Measurements from ENCODE around the gene PEX16. TPM values are rescaled to one million over a fixed set of nuclear protein-coding genes. Genes with fewer than 3 reads are reported as not detected.

Gene PEX16
- total RNA-seq, 1 donor from 2014 or later: 47.1 TPM

GRCh38 chr11:45933846-45934579, 16.3 kb upstream of the PEX16 start:
- TF ChIP-seq, protein P1, sequence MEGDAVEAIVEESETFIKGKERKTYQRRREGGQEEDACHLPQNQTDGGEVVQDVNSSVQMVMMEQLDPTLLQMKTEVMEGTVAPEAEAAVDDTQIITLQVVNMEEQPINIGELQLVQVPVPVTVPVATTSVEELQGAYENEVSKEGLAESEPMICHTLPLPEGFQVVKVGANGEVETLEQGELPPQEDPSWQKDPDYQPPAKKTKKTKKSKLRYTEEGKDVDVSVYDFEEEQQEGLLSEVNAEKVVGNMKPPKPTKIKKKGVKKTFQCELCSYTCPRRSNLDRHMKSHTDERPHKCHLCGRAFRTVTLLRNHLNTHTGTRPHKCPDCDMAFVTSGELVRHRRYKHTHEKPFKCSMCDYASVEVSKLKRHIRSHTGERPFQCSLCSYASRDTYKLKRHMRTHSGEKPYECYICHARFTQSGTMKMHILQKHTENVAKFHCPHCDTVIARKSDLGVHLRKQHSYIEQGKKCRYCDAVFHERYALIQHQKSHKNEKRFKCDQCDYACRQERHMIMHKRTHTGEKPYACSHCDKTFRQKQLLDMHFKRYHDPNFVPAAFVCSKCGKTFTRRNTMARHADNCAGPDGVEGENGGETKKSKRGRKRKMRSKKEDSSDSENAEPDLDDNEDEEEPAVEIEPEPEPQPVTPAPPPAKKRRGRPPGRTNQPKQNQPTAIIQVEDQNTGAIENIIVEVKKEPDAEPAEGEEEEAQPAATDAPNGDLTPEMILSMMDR (IDR thresholded peaks at IDR 0.05; ENCODE audit: insufficient read depth, low read length, severe bottlenecking): no peak
- H3K36me3 ChIP-seq (ENCODE audit: control insufficient read depth, insufficient read depth, low read length): peaks cover 6% of the 10 kb centered on the region
- no peak for FAIRE-seq
- no peak for DNase-seq (ENCODE audit: low read depth)
- H3K27me3 ChIP-seq (ENCODE audit: control insufficient read depth, insufficient read depth, low read length): no peaks in the 10 kb centered on the region
- H3K4me3 ChIP-seq (ENCODE audit: low read depth, low read length): no peak overlapping the region

DNA sequence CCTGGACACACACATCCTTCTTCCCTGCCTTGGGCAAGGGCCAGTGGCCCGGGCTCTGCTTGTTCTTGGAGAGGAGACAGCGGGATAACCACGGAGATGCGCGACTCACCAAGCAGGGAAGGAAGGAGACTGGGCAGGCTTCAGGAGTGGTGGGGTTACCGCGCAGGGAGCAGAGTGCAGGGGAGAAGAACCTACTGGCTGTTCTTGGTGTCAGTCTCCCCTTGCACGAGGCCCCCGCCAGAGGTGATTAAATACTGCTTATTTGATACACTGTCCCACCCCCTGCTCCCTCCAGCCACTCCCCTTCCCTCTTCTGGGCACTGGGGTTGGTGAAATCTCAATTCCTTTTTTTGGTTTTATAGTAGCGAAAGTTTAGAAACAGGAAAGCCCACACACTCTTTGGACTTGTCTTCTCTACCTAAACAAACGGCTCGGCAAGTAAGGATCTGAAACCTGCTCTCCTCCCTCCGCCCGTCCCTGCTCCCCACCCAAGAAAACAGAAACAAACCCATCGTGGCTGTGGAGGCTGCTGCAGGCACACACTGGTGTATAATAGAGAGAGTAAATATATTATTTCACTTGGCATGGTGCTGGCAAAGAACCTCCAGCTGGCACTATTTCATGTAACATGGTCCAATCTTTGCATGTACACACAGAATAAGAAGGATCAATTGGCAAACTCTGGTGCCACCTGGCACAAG, 15.6 kb upstream of the PEX16 start:
- H3K36me3 ChIP-seq (ENCODE audit: control insufficient read depth, insufficient read depth, low read length): peaks cover 6% of the 10 kb centered on the region
- DNase-seq (ENCODE audit: low read depth): peak; percentile 25

GRCh38 chr11:45932217-45932616, 14.5 kb upstream of the PEX16 start:
- DNase-seq (ENCODE audit: low read depth) (no peak), FAIRE-seq (no peak)
- Histone ChIP-seq H3K4me3 (ENCODE audit: low read depth, low read length) (no peak overlapping the region), H3K36me3 (ENCODE audit: control insufficient read depth, insufficient read depth, low read length) (peaks cover 3% of the 10 kb centered on the region), H3K27me3 (ENCODE audit: control insufficient read depth, insufficient read depth, low read length) (no peaks in the 10 kb centered on the region)
- TF ChIP-seq, protein P1 (IDR thresholded peaks at IDR 0.05; ENCODE audit: insufficient read depth, low read length, severe bottlenecking): no peak

More for the DNA sequence above, 15.6 kb upstream of the PEX16 start:
- no peak for FAIRE-seq
- H3K4me3 ChIP-seq (ENCODE audit: low read depth, low read length): no peak overlapping the region
- TF ChIP-seq, protein P1 (IDR thresholded peaks at IDR 0.05; ENCODE audit: insufficient read depth, low read length, severe bottlenecking): no peak
- no peaks in the 10 kb centered on the region for H3K27me3 ChIP-seq (ENCODE audit: control insufficient read depth, insufficient read depth, low read length)

GRCh38 chr11:45931739-45932138, 14.1 kb upstream of the PEX16 start:
- H3K36me3 ChIP-seq (ENCODE audit: control insufficient read depth, insufficient read depth, low read length): peaks cover 3% of the 10 kb centered on the region
- TF ChIP-seq, protein P1 (IDR thresholded peaks at IDR 0.05; ENCODE audit: insufficient read depth, low read length, severe bottlenecking): no peak
- DNase-seq (ENCODE audit: low read depth) (peak; percentile 52), FAIRE-seq (no peak)
- no peak overlapping the region for H3K4me3 ChIP-seq (ENCODE audit: low read depth, low read length)
- H3K27me3 ChIP-seq (ENCODE audit: control insufficient read depth, insufficient read depth, low read length): no peaks in the 10 kb centered on the region

DNA sequence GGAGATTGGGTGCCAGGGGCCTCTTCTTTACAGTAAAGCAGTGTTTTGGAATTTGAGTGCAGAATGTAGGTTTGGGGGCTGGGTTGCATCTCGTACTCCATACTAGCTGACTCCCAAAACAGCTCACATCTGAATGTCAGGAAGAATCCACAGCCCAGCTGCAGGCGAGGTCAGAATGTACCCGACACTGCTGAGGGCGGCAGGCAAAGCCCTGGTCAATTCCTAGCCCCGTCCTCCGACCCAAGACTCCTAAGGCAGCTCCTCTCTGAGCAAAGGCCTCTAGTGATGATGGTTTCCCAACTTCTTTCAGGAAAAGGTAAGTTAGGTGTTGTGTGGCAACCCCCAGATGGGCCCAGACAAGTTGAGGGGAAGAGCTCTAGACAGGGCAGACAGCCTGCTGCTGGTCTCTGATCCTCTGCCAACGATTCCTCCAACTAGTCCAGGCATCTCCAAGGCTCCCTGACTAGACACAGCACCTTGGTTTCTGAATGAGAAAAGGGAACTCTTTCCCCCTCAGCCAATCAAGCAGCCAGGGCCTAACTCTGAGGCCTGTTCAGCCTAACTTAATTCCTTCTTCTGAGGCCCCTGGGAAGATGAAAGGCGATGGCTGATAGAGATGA, 13.4 kb upstream of the PEX16 start:
- TF ChIP-seq, protein P1 (IDR thresholded peaks at IDR 0.05; ENCODE audit: insufficient read depth, low read length, severe bottlenecking): no peak

More for the DNA sequence above, 13.4 kb upstream of the PEX16 start:
- H3K27me3 ChIP-seq (ENCODE audit: control insufficient read depth, insufficient read depth, low read length): no peaks in the 10 kb centered on the region
- no peak overlapping the region for H3K4me3 ChIP-seq (ENCODE audit: low read depth, low read length)
- peak; percentile 97 for DNase-seq (ENCODE audit: low read depth)
- peaks cover 3% of the 10 kb centered on the region for H3K36me3 ChIP-seq (ENCODE audit: control insufficient read depth, insufficient read depth, low read length)
- FAIRE-seq: peak; percentile 88

All from bronchial epithelial cell (primary cell).